ENCODE data around the gene CTU2.
A peak's percentile ranks its signal among the peaks of the same experiment; 100 is the strongest.

CTU2 gene

DNA sequence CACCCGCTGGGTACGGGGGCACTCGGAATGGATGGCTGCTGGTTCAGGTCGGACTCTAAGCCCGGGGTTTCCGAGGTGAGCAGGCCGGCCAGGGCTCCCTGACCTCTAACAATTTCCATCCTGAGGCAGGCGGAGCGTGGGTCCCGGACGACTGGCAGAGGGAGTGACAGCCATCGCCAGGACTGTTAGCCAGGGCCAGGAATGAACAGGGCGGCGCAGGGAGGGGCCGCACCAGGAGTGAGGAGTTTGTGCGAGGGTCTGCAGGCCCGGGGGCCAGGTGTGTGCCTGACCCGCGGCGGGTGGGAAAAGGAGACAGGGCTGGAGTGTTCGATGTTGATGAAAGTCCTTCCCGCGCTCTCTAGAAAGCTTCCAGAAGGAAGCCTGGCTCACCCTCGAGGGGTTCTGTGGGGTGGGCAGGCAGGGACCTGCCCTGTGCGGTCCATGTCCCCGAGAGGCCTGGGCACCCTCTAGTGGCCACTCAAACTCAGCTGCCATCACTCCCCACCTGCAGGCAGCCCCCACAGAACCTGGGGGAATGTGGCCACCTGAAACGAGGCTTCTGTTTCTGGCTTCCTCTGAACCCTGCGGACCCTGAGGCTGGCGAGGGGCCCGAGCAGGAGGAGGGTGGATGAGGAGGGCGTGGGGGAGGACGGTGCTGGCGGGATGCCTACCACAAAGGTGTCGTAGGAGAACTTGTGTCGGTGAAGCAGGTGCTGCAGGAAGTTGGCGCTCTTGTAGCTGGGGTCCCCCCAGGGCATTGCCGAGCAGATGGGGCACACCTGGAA lies 8.3 kb upstream of the CTU2 start:
- DNase-seq: no peak

DNA sequence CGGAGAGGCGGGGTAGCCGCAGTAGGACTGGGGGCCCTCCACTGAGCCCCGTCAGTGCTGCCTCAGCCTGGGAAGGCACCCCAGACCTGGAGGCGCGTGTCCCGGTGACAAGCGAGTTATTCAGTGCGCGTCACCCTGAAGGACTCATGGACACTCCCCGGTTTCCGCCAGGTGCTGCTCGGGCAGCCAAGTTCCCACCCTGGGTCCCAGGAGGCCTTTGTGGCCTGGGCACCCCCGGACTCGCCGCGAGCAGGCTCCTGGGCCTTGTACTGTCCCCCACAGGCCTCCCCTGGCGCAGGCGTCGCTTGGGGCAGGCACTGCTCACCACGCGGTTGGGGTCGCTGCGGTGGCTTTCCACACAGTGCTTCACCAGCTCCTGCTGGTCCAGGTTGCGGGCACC lies 7.7 kb upstream of the CTU2 start:
- DNase-seq: no peak

DNA sequence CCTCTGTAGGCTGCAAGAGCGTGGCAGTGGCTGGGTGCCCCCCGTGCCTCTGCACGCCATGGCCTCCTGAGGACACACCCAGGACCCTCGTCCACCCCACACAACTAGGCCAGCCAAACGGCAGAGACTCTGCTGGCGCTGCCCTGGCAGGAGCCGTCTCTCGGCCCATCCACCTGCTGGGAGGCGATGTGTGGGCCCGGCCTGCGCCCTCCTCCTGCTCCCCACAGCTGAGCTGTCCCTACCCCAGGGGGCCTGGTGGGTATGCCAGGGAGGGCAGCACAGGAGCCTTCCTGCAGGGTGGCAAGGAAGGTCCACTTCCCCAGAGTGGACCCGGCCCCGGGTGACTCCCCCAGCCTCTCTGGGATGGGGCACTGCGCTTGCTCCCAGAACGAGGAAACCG lies 7.1 kb upstream of the CTU2 start:
- DNase-seq: no peak

DNA sequence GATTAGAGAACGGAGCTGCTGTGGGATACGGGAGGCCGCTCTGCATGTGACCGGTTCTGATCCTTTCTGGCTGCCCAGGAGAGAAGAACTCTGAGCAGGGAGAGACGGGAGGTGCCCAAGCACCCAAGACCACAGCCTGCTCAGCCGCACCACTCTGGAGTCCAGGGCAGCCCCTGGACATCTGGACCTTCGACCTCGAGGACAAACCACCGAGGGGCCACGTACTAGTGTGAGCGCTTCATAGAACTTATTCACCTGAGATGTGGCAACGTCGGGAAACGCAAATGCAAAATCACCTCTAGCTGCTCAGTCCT lies 6.0 kb upstream of the CTU2 start:
- DNase-seq: no peak

DNA sequence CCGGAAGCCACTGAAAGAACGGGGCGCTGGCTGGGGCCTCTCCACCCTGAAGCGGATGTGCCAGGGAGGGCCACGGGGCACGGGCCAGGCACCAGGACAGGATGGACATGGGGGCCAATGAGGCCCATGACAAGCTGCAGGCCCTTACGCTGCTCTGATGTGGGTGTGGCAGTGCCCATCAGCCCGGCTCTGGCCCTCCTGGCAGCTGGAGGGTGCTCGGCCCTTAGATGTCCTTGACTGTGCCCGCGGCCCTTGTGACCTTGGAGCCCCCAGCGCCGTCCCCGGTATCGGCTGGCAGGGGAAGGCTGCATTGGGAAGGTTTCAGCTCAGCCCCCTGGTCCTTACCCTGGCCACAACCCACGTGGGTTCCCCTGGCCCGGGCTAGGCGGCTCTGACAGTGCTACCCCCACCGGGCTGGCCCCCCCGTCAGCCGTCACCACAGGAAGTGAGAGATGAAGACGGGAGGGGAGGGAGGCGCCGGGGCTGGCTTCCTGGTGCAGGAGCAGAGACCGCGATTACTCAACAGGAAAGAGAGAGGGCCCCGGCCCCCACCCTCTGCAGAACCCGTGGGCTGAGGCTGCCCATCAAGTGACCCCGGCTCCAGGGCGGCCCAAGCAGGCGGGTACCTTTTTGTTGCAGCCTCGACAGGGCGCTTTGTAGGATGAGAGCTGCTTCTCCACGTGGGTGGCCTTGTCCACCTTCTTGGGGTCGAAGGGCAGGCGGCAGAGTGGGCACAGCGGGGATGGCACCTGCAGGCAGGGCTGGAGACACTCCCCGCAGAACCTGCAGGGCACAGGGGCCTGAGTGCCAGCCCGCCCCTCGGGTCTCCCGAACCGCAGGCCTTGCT lies 5.4 kb upstream of the CTU2 start:
- peak; percentile 85 to 88 for DNase-seq

DNA sequence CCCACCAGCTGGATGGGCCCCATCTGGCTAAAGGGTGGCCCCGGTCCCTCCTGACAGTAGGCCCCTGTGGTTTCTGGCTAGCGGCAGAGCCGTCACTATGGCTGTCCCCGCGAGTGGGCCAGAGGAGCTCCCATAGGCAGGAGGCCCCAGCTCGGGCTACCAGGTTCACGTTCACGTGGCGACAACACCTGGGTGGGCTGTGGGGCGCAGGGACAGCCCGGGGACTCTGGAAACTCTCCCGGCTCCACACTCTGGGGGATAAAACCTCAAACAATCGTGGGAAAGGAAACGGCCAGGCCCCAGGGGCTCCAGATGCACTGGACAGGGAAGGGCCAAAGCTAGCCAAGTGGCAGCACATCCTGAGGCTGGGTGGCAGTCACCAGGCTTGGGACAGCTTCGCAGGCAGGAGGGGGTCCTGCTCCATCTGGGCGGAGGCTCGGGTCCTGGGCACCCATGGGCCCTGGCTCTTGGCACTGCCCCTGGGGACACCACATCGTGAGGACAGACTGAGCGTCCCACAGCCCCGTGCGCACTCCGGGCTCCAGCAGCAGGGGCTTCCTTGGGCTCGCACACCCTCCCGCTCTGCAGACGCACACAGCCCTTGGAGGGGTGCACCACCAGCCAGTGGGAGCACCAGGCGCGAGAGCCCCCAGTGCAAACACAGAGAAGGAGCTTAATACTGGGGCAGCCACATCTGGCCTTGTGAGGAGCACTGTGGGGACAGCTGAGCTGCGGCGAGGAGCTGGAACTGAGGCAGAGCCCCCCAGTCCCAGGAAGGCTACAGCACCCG lies 4.5 kb upstream of the CTU2 start:
- DNase-seq: no peak

DNA sequence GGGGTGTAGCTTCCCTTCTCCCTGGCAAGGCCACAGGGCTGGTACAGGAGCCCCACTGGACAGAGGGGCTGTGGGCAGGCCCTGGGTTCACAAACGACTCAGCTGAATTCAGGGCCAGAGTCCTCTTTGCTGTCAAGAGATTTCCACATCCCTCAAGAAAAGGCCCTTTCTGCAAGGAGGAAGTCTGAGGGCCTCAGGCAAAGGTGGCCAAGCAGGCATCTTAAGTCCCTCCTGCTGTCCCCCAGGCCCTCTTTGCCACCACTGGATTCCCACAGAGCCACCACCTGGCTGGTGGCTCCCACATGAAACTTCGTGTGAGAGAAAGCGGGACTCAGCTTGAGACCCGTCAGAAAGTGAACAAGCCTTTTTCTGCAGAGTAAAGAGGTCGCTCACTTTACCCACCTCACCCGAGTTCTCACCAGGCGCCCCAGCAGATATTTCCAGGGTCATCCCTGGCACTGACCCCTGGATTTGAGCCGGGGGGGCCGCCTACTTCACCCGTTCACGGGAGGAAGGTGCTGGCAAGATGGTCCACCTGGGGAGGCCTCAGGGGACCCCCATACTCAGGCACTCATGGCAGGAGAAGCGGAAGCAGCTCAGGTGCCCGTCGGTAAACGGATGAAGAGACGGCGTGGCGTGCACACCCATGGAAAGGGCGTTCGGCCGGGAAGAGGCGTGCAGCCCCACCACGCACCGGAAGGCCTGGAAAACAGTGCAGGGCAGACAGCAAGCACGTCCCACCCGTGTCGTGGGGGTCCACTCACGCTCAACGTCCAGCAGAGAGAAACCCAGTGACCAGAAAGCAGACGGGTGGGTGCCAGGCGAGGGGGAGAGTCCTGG lies 3.7 kb upstream of the CTU2 start:
- DNase-seq: no peak

DNA sequence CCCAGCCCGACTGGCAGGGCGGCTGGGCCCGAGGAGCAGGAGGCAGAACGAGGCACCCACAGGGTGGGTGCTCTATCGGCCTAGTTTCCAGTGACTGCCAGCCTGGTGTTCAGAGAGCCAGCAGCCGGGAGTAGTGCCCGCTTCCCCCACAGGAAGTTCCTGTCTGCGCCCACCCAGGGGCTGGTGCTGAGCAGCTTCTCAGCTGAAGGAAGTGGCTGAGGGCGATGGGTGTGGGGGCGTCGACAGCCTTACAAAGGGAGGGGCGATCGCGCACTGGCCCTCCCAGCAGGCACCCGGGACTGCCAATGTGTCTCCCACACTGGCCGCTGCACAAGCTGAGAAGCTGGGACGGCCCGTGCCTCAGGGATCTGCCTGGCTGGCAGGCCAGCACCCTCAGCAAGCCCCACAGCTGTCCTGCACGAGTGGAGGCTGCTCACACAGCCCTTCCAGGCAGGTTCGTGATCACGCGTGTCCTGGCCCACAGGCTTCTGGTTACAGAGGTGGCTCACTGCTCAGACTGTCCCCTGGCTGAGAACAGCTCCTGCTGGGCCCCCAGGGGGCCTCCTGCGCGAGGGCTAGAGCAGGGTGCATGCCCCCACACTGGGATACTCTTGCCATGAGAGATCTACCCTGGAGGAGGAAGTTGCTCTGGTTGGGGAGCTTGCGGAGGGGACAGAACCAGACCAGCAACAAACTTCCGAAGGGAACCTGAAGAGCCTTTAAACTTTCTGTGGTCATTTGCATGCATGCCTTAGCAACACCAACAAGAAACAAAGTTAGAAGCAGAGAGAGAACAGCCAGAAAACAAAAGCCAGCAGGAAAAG lies 2.6 kb upstream of the CTU2 start:
- DNase-seq: peak; percentile 59 to 64

DNA sequence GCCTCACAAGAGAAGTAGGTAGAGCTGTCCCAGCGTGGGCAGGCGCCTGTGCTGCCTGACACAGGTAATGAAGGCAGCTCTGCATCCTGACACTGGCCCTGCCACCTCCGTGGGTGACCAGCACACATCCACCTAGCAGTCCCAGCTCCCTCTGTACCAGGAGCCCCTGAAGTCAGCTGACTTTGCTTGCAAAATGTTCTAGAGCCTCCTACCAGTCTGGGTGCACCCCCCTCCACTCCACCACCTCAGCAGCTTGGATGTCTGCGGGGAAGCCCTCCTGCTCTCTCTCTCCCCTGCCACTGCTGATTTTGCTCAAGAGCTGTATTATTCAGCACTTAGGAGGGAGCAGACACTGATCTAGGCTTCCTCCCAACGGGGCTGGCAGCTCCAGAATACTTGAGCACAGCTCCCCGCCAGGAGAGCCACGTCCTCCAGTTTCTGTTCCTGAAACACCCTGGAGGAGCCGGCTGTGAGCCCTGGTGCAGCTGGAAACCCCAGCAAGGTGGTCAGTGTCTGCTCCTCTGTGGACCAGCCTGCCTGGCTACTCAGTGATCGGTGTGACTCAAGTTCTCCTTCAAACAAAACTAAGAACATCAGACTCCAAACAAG lies 1.1 kb upstream of the CTU2 start:
- DNase-seq: no peak

DNA sequence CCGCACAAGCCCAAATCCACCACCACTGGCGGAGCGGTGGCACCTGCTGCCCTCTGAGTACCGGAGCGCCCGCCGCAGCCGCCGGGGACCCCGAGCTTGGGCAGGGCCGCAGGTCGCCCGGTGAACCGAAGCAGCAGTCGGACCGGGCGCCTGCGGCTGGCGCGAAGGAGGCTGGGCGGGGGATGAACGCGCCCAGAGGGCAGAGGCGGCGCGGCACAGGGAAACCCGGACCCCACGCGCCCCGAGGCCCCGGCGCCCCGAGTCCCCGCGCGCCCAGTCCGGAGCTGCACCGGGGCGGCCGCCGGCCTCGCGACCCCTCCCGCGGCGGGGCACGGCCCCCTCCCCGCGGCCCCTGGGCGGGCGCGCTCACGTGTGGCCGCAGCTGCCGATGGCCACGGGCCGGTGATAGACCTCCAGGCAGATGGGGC lies 488 bp upstream of the CTU2 start:
- DNase-seq: no peak

DNA sequence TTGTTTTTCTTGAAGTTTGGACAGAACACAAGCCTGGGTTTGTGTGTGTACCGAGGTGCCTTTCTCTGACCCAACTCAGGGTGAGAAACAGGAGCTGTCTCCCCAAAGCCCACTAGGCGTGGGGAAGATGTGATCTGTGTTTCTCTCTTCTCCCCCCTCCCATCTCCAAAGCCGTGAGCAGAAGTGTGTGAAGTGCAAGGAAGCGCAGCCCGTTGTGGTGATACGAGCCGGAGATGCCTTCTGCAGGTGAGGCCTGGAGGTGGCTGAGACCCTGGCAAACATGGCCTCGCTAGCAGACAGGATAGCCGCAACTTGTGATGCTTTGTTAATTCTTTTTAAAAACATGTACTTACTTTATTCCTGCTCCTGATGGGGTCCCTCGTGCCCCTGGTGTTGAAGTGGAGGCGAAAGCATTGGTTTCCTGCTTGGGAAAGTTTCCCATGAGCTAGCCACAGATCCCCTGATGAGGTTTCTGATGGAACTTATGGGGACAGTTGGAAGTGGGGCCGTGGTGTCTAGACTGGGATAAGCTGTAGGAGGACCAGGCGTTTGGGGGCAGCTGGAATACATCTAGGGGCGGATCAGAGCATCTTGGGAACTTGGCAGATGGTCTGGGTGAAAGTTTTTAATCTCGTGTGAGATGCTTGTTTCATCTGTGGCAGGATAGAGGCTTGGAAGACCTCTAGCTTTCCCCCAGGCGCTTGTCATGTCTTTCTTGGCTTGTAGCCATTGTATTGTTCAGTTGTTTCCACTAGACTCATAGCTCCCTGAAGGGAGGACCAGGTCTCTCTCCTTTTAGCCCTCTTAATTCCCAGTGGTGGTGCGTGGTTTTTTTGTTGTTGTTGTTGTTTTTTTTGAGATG lies 893 bp downstream of the CTU2 start:
- no peak for DNase-seq

DNA sequence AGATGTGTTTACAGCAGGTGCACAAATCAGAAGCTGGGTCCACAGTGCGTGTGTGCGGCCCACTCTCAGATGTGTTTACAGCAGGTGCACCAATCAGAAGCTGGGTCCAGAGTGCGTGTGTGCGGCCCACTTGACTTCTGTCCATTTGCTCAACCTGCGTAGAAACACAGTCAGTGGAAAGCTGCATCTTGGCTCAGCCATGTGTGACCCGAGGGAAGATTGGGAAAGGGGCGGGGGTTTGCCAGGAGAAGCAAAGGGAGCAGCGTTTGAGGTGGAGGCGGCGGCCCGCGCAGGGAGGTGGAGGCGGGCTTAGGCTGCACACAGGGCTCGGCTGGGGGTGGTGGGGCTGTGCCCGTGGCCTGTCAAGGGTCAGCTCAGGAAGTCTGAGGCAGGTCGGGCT lies 4.3 kb downstream of the CTU2 start:
- DNase-seq: no peak

DNA sequence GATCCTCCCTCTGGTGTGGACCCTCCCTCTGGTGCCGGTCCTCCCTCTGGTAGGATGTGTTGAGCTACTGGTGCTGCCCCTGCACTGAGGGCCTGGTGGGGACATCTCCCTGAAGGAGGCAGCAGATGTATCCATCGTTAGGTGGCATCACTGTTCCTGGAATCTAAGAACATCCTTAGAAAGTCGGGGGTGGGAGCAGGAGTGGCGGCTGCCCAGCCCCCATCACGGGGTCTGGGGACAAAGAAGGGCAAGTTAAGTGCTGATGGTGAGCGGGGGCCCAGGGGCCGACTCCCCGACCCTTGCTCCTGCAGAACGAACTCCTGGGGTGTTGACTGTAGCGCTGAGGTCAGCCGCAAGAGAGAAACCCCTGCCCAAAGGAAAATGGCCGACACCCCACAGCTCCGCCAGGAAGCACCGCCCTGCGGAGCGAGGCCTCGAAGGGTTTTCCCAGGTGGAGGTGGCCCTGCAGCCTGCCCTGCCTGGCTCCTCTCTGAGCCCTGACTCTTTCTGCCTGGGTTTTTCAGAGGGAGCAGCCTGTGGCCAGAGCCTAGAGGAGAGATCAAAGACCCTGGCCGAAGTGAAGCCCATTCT lies 5.5 kb downstream of the CTU2 start:
- no peak for DNase-seq

DNA sequence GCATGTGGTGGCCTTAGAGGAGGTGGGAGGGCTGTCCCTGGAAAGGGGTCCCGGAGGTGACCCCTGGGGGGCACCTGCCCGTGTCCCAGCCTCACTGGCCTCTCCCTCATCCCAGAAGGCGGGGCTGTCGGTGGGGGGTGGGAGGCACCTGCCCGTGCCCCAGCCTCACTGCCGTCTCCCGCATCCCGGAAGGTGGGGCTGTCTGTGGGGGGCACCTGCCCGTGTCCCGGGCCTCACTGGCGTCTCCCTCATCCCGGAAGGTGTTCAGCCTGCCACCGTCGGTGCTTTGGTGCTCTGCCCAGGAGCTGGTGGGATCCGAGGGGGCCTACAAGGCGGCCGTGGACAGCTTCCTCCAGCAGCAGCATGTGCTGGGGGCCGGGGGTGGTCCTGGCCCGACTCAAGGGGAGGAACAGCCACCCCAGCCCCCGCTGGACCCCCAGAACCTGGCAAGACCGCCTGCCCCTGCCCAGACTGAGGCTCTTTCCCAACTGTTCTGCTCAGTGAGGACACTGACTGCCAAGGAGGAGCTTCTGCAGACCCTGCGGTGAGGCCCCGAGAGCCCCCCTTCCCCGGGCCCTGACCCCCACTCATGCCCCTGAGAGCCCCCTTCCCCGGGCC lies 6.2 kb downstream of the CTU2 start:
- no peak for DNase-seq

DNA sequence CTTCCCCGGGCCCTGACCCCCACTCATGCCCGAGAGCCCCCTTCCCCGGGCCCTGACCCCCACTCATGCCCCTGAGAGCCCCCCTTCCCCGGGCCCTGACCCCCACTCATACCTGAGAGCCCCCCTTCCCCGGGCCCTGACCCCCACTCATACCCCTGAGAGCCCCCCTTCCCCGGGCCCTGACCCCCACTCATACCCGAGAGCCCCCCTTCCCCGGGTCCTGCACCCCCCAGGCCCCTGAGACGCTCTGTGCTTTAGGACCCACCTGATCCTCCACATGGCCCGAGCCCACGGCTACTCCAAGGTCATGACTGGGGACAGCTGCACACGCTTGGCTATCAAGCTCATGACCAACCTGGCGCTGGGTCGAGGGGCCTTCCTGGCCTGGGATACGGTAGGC lies 6.8 kb downstream of the CTU2 start:
- DNase-seq: no peak

DNA sequence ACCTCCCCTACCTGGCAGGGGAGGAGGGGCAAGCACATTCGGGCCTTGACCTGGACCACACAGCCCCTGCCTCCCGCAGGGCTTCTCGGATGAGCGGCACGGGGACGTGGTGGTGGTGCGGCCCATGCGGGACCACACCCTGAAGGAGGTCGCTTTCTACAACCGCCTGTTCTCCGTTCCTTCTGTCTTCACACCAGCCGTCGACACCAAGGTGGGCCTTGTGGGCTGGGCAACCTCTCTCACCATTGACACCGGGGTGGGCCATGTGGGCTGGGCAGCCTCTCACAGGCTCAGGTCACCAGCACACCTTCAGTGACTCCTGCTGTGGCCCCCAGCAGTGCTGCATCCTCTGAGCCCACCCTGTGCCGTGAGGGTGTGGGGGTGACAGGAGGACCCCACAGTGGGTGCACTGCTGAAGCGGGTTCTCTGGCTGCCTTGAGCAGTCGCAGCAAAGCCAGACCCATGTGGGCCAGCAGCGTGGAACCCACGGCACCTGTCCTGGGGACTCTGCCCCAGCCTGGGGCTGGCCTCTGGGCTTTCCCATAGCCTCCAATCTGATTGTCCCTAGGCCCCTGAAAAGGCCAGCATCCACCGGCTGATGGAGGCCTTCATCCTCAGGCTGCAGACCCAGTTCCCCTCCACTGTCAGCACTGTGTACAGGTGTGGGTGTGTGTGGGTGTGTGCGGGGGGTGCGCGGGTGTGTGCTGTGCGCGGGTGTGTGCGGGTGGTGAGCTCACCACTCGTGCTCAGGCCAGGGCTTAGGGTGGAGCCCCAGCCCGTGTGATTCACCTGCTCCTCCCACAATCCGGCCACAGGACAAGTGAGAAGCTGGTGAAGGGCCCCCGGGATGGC lies 7.5 kb downstream of the CTU2 start:
- no peak for DNase-seq

DNA sequence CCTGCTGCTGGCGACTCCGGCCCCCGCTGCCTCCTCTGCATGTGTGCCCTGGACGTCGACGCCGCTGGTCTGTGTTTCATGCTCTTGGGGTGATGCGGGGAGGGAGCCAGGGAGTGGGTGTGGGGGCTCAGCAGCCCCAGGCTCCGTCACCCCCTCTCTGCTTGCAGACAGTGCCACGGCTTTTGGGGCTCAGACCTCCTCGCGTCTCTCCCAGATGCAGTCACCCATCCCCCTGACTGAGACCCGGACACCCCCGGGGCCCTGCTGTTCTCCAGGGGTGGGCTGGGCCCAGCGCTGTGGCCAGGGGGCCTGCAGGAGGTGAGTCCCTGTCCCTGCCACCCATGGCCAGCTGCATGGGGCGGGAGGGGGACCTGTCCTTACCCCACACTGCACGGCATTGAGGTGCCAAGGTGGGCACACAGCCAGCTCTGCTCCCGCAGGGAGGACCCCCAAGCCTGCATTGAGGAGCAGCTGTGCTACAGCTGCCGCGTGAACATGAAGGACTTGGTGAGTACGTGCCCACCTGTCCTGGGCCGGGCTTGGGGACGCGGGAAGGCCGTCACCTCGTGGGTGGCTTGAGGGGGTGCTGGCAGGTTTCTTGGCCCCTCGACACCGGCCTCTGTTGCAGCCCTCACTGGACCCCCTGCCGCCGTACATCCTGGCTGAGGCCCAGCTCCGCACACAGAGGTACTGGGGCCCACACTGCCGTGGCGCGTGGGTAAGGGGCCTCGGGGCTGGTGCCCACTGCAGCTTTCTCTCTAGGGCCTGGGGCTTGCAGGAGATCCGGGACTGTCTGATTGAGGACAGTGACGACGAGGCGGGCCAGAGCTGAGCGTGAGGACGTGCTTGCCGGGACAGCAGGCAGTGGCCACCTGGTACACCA lies 8.4 kb downstream of the CTU2 start:
- no peak for DNase-seq

All from stimulated activated CD4-positive, alpha-beta T cell treated with anti-CD3 and anti-CD28 coated beads, Interleukin-2, amount 100 ng/mL, for 48 hours (primary cell).